H1 (cell line): ENCODE measurements around the gene UBTD1. TPM values are rescaled to one million over a fixed set of nuclear protein-coding genes. Genes with fewer than 3 reads are reported as not detected.
A peak's percentile ranks its signal among the peaks of the same experiment; 100 is the strongest.
"Not testable (repeated sequence)": the region's sequence is repeated elsewhere in the genome, so short reads cannot be mapped to it uniquely, and the experiment has no call there.

ENCODE experiments used
- CTCF ChIA-PET: fragments of 300-600 bp; sonication (Branson Sonifier 250); formaldehyde crosslinking; loops from one replicate; lab custom pipeline; 2021; ENCODE audit not compliant: partially characterized antibody; lab: Charles Lee
- POLR2A ChIA-PET: fragments of 300-600 bp; sonication (Branson Sonifier 250); formaldehyde crosslinking; loops from one replicate; lab custom pipeline; 2021; ENCODE audit warnings: inconsistent platforms; ENCODE audit not compliant: partially characterized antibody; lab: Charles Lee
- DNase-seq, 2 experiments: peaks; one replicate each; pipeline versions ENCODE4 v3.0.0 to v3.0.0-alpha.2; 2010 to 2022; ENCODE audit warnings: low spot score in 2 of 2, low read depth in 1 of 2, mixed read lengths in 1 of 2
- FAIRE-seq: peaks from 2 replicates; lab custom pipeline; 2011; peaks lifted over from hg19 to GRCh38; lab: Jason Lieb, UNC
- H2AFZ ChIP-seq: 2 replicates; pipeline ENCODE4 v1.8.1; 2012; ENCODE audit warnings: low read length, inconsistent platforms
- H2AK5ac ChIP-seq: 2 replicates; pipeline ENCODE4 v1.6.1; 2013; ENCODE audit warnings: low read depth, low read length
- H2BK120ac ChIP-seq: replicated peaks from 2 replicates; pipeline ENCODE3; 2013; ENCODE audit warnings: low read depth, low read length, inconsistent platforms
- H2BK12ac ChIP-seq: 2 replicates; pipeline ENCODE4 v1.6.1; 2013; ENCODE audit warnings: low read depth, low read length
- H2BK15ac ChIP-seq: 2 replicates; pipeline ENCODE4 v1.6.1; 2013; ENCODE audit warnings: low read length
- H2BK20ac ChIP-seq: 2 replicates; pipeline ENCODE4 v1.6.1; 2013; ENCODE audit warnings: low read length
- H2BK5ac ChIP-seq: 2 replicates; pipeline ENCODE4 v1.6.1; 2013; ENCODE audit warnings: low read depth, low read length
- H3K14ac ChIP-seq: 2 replicates; pipeline ENCODE4 v1.6.1; 2013; ENCODE audit warnings: inconsistent platforms; ENCODE audit not compliant: insufficient read length
- H3K18ac ChIP-seq: 2 replicates; pipeline ENCODE4 v1.6.1; 2013; ENCODE audit warnings: low read length; ENCODE audit errors: extremely low read depth
- H3K23ac ChIP-seq: 2 replicates; pipeline ENCODE4 v1.6.1; 2013; ENCODE audit warnings: inconsistent platforms; ENCODE audit not compliant: insufficient read length
- H3K23me2 ChIP-seq: 2 replicates; pipeline ENCODE4 v1.6.1; 2013; ENCODE audit warnings: low read depth, low read length
- H3K27ac ChIP-seq: 2 replicates; pipeline ENCODE4 v1.6.1; 2011; ENCODE audit warnings: low read depth, low read length, inconsistent platforms
- H3K27me3 ChIP-seq, 4 experiments: replicated peaks in 1 of 4; 1 replicate in 1 of 4; 2 replicates in 3 of 4; pipeline versions ENCODE4 v1.6.1 to v1.8.1; 2011 to 2013; ENCODE audit warnings: low read length in 3 of 4, mild to moderate bottlenecking in 3 of 4, inconsistent platforms in 2 of 4, mixed read lengths in 2 of 4, moderate library complexity in 1 of 4; ENCODE audit not compliant: control insufficient read depth in 3 of 4, insufficient read depth in 3 of 4; ENCODE audit errors: extremely low read depth in 1 of 4
- H3K36me3 ChIP-seq, 4 experiments: 2 replicates each; pipeline versions ENCODE4 v1.6.1 to v1.8.1; 2011 to 2013; ENCODE audit warnings: mild to moderate bottlenecking in 4 of 4, low read length in 3 of 4, moderate library complexity in 2 of 4, control low read depth in 1 of 4, inconsistent platforms in 1 of 4; ENCODE audit not compliant: insufficient read depth in 4 of 4, control insufficient read depth in 2 of 4
- H3K4ac ChIP-seq: replicated peaks from 2 replicates; pipeline ENCODE3; 2013; ENCODE audit warnings: low read length, low read depth, mixed read lengths, inconsistent platforms; ENCODE audit not compliant: insufficient read length
- H3K4me1 ChIP-seq, 4 experiments: replicated peaks in 1 of 4; 1 replicate in 1 of 4; 2 replicates in 3 of 4; pipeline versions ENCODE4 v1.6.1 to v1.8.1; 2011 to 2013; ENCODE audit warnings: low read length in 3 of 4, inconsistent platforms in 2 of 4, mixed read lengths in 1 of 4; ENCODE audit not compliant: insufficient read depth in 4 of 4, control insufficient read depth in 3 of 4
- H3K4me2 ChIP-seq, 2 experiments: 2 replicates each; pipeline versions ENCODE4 v1.6.1 to v1.8.1; 2011 to 2013; ENCODE audit warnings: low read depth in 2 of 2, low read length in 2 of 2, control low read depth in 1 of 2, inconsistent platforms in 1 of 2, mild to moderate bottlenecking in 1 of 2; ENCODE audit not compliant: insufficient read depth in 1 of 2
- H3K4me3 ChIP-seq, 4 experiments: fragments of 200-600, 300-600 bp in 1 of 4; sonication (generic), shearing (Covaris generic), sonication (Bioruptor Twin) in 1 of 4; 2 replicates each; pipeline versions ENCODE4 v1.5.1 to v1.8.1; 2011 to 2016; ENCODE audit warnings: low read length in 4 of 4, low read depth in 3 of 4, control low read depth in 2 of 4, inconsistent platforms in 2 of 4, mild to moderate bottlenecking in 2 of 4, mixed read lengths in 1 of 4, moderate library complexity in 1 of 4; ENCODE audit not compliant: insufficient read depth in 2 of 4; ENCODE audit errors: extremely low read depth in 1 of 4
- H3K56ac ChIP-seq: replicated peaks from 2 replicates; pipeline ENCODE3; 2013; ENCODE audit warnings: low read depth, mild to moderate bottlenecking, mixed read lengths, low read length, inconsistent platforms; ENCODE audit not compliant: insufficient read length
- H3K79me1 ChIP-seq: 2 replicates; pipeline ENCODE4 v1.6.1; 2013; ENCODE audit warnings: low read depth, low read length, control low read depth
- H3K79me2 ChIP-seq, 2 experiments: 2 replicates each; pipeline versions ENCODE4 v1.6.1 to v1.8.1; 2012 to 2013; ENCODE audit warnings: low read length in 2 of 2, mild to moderate bottlenecking in 2 of 2, inconsistent platforms in 1 of 2; ENCODE audit not compliant: insufficient read depth in 2 of 2, control insufficient read depth in 1 of 2
- H3K9ac ChIP-seq, 4 experiments: replicated peaks in 1 of 4; 1 replicate in 1 of 4; 2 replicates in 3 of 4; pipeline versions ENCODE4 v1.6.1 to v1.8.1; 2011 to 2013; ENCODE audit warnings: low read depth in 3 of 4, low read length in 3 of 4, control low read depth in 2 of 4, mild to moderate bottlenecking in 2 of 4, moderate library complexity in 2 of 4, inconsistent platforms in 1 of 4; ENCODE audit errors: extremely low read depth in 1 of 4
- H3K9me3 ChIP-seq, 2 experiments: 2 replicates each; pipeline versions ENCODE4 v1.6.1 to v1.8.1; 2012 to 2013; ENCODE audit warnings: mild to moderate bottlenecking in 2 of 2, moderate library complexity in 2 of 2, control low read depth in 1 of 2, inconsistent platforms in 1 of 2, low read depth in 1 of 2, low read length in 1 of 2, mixed read lengths in 1 of 2; ENCODE audit not compliant: insufficient read depth in 2 of 2
- H4K20me1 ChIP-seq, 2 experiments: replicated peaks in 1 of 2; 2 replicates each; pipeline versions ENCODE3 to v1.8.1; 2011 to 2013; ENCODE audit warnings: inconsistent platforms in 2 of 2, low read length in 2 of 2, mild to moderate bottlenecking in 1 of 2; ENCODE audit not compliant: insufficient read depth in 2 of 2, control insufficient read depth in 1 of 2
- H4K5ac ChIP-seq: 2 replicates; pipeline ENCODE4 v1.6.1; 2013; ENCODE audit warnings: low read length, low read depth, mixed read lengths, inconsistent platforms; ENCODE audit not compliant: insufficient read length
- H4K8ac ChIP-seq: 2 replicates; pipeline ENCODE4 v1.8.0; 2013; ENCODE audit warnings: mild to moderate bottlenecking, moderate library complexity, low read length, inconsistent platforms; ENCODE audit not compliant: insufficient read depth; ENCODE audit errors: extremely low read depth
- H4K91ac ChIP-seq: replicated peaks from 2 replicates; pipeline ENCODE3; 2013; ENCODE audit warnings: low read length, mixed read lengths, inconsistent platforms; ENCODE audit not compliant: insufficient read length
- WGBS, 2 experiments: shearing (Covaris generic) in 1 of 2; methylation state at CpG; one replicate each; pipeline versions ENCODE4 v1.1.6 to v1.1.7; 2013 to 2015; ENCODE audit warnings: low lambda C conversion rate in 2 of 2, mixed read lengths in 2 of 2, inconsistent platforms in 1 of 2, low coverage in 1 of 2, missing lambda C conversion rate in 1 of 2; ENCODE audit not compliant: insufficient replicate concordance in 2 of 2, insufficient coverage in 1 of 2, insufficient read length in 1 of 2; ENCODE audit errors: extremely low coverage in 1 of 2, missing lambda C conversion rate in 1 of 2; 5-methylcytosine and 5-hydroxymethylcytosine counted together
- polyA plus RNA-seq, 7 experiments: library from polyadenylated mRNA; depleted of rRNA in 3 of 7; stranded (reverse) in 5 of 7; unstranded in 2 of 7; fragments of >200 nt in 5 of 7; fragments of 200-250 nt in 2 of 7; gene quantifications; 1 replicate in 5 of 7; 2 replicates in 1 of 7; 4 replicates in 1 of 7; pipeline versions ENCODE4 v1.2.1 to v1.2.3, GENCODE V29; 2011 to 2013; ENCODE audit warnings: missing spikeins in 2 of 7, mixed read lengths in 2 of 7
- total RNA-seq: library from RNA; stranded (reverse); fragmentation: NEBNext Ultra II Directional; extraction: Animal tissue kit (Norgen Biotek cat#: 25700); gene quantifications from 2 replicates; pipeline ENCODE4 v1.2.1, GENCODE V29; 2021

Gene UBTD1
- total and polyA plus RNA-seq, 2 of the 8 experiments (the other 6 are each of a cell fraction or from before 2014, with no cell fraction given): 22.3 to 36.2 TPM

- not testable (repeated sequence) for H3K36me3 ChIP-seq, H3K23ac ChIP-seq, H3K9me3 ChIP-seq, H3K56ac ChIP-seq, H3K27me3 ChIP-seq, H2BK15ac ChIP-seq, H3K79me1 ChIP-seq, H2BK120ac ChIP-seq, H3K14ac ChIP-seq, H2BK20ac ChIP-seq, H4K20me1 ChIP-seq, H4K8ac ChIP-seq, H3K4ac ChIP-seq, FAIRE-seq, H4K91ac ChIP-seq, H3K4me3 ChIP-seq, H2BK5ac ChIP-seq, DNase-seq, H2AFZ ChIP-seq, H3K9ac ChIP-seq, H4K5ac ChIP-seq, H3K23me2 ChIP-seq, H3K79me2 ChIP-seq, H3K27ac ChIP-seq, H3K18ac ChIP-seq
- Histone ChIP-seq H2BK12ac (0 out of 2 replicates have a peak overlapping the region, but pooled peaks have one; percentile 13), H2AK5ac (0 out of 2 replicates have a peak overlapping the region, but pooled peaks have one; percentile 32), H3K4me2 (0 out of 4 replicates have a peak overlapping the region, but pooled peaks of 1 of the 2 experiments have one; percentile 20), H3K4me1 (peaks cover 15 to 24% (median 20%) of the 10 kb centered on the region in 4 experiments)
- POLR2A ChIA-PET: interaction anchor here (1.0 to 2.9 kb wide), 4 partner anchors 14 to 100 kb away, joined by 3 to 12 read pairs (median 4); partner anchors contain the start of gene UBTD1
- WGBS, 2 experiments: 89% methylated on average over 5 of the region's 5 CpGs; no CpG with 5 or more reads in 1 of the 2 experiments
- CTCF ChIA-PET: interaction anchor here (0.6 to 15.4 kb wide), 22 partner anchors 9 to 182 kb away, joined by 3 to 388 read pairs (median 5); partner anchors contain the start of genes ANKRD2, UBTD1 and ZFYVE27
Measured at GRCh38 chr10:97554336-97554735, 55.6 kb downstream of the UBTD1 start.

GRCh38 chr10:97555541-97555940, 56.8 kb downstream of the UBTD1 start:
- not testable (repeated sequence) for H4K8ac ChIP-seq, H2BK12ac ChIP-seq, H3K23me2 ChIP-seq, H4K91ac ChIP-seq, H2AFZ ChIP-seq, FAIRE-seq, H3K18ac ChIP-seq, H3K79me2 ChIP-seq, H3K27me3 ChIP-seq, H3K9ac ChIP-seq, H3K14ac ChIP-seq, H4K5ac ChIP-seq, H3K4ac ChIP-seq, H3K23ac ChIP-seq, H2BK20ac ChIP-seq, H2BK120ac ChIP-seq, H4K20me1 ChIP-seq, H3K56ac ChIP-seq, DNase-seq, H3K9me3 ChIP-seq, H2BK5ac ChIP-seq, H3K27ac ChIP-seq, H3K36me3 ChIP-seq, H2BK15ac ChIP-seq, H3K4me2 ChIP-seq, H3K4me3 ChIP-seq, H2AK5ac ChIP-seq, H3K79me1 ChIP-seq
- WGBS, 2 experiments: 93% methylated on average over 7 of the region's 10 CpGs; no CpG with 5 or more reads in 1 of the 2 experiments
- ChIA-PET POLR2A (interaction anchor here (1.0 kb wide), 1 partner anchor 56 kb away, joined by 3 read pairs; no protein-coding TSS in a partner anchor), CTCF (interaction anchor here (2.0 to 15.4 kb wide), 6 partner anchors 17 to 94 kb away, joined by 5 to 388 read pairs (median 52); partner anchors contain the start of gene ANKRD2)
- peaks cover 3 to 13% (median 8%) of the 10 kb centered on the region in 4 experiments; a peak in 6 of 7 replicates for H3K4me1 ChIP-seq
